Osteocyte (in vitro differentiated cells): ENCODE results near the gene DNAJC1. TPM values are rescaled to one million over a fixed set of nuclear protein-coding genes. Genes with fewer than 3 reads are reported as not detected.
"Not testable (repeated sequence)": the region's sequence is repeated elsewhere in the genome, so short reads cannot be mapped to it uniquely, and the experiment has no call there.

ENCODE experiments used
- DNase-seq: peaks from one replicate; pipeline ENCODE4 v3.0.0; 2021; ENCODE audit warnings: mixed read lengths; ENCODE audit not compliant: unreplicated experiment; ENCODE audit errors: extremely low spot score
- H3K27ac Mint-ChIP-seq: one replicate; pipeline ENCODE4 v1.8.0; 2021; ENCODE audit warnings: mild to moderate bottlenecking, mixed read lengths; ENCODE audit not compliant: unreplicated experiment
- H3K27me3 Mint-ChIP-seq: one replicate; pipeline ENCODE4 v1.8.0; 2021; ENCODE audit warnings: mixed read lengths; ENCODE audit not compliant: unreplicated experiment
- H3K36me3 Mint-ChIP-seq: one replicate; pipeline ENCODE4 v1.8.0; 2021; ENCODE audit warnings: mixed read lengths; ENCODE audit not compliant: unreplicated experiment
- H3K4me1 Mint-ChIP-seq: one replicate; pipeline ENCODE4 v1.8.0; 2021; ENCODE audit warnings: mixed read lengths; ENCODE audit not compliant: unreplicated experiment
- H3K4me3 Mint-ChIP-seq: one replicate; pipeline ENCODE4 v1.8.0; 2021; ENCODE audit warnings: mild to moderate bottlenecking, moderate library complexity, mixed read lengths; ENCODE audit not compliant: unreplicated experiment
- H3K9me3 Mint-ChIP-seq: one replicate; pipeline ENCODE4 v1.8.0; 2021; ENCODE audit warnings: mixed read lengths; ENCODE audit not compliant: unreplicated experiment
- total RNA-seq: library from RNA; stranded (reverse); gene quantifications from 2 replicates; pipeline ENCODE4 v1.2.1, GENCODE V29; 2021
- TF ChIP-seq, protein P1 (sequence below): fragments of 200-600 bp; sonication (generic); IDR thresholded peaks from 2 replicates; pipeline ENCODE4 v1.5.0; 2021; ENCODE audit warnings: antibody characterized with exemption, mild to moderate bottlenecking, moderate library complexity

DNAJC1 gene
- total RNA-seq, 1 donor from 2014 or later: 38.4 TPM

DNA sequence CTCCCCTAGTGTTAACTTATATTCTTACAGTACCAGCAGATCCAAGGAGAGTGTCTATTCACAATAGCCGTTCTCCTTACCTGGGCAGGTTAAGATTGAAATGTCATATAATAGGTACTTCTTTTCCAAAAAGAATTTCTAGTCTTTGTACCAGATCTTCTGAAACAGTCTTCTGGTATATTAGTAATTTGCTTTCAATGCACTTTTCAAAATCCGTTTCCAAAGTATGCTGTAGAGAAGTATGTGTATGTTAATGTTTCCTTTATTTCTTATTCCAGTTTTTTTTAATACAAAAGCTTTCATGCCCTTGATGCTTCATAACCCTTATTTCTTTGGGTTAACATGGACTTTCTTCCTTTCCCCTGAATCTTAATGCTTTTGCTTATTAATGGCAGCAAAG lies 281.3 kb downstream of the DNAJC1 start:
- TF ChIP-seq, protein P1, sequence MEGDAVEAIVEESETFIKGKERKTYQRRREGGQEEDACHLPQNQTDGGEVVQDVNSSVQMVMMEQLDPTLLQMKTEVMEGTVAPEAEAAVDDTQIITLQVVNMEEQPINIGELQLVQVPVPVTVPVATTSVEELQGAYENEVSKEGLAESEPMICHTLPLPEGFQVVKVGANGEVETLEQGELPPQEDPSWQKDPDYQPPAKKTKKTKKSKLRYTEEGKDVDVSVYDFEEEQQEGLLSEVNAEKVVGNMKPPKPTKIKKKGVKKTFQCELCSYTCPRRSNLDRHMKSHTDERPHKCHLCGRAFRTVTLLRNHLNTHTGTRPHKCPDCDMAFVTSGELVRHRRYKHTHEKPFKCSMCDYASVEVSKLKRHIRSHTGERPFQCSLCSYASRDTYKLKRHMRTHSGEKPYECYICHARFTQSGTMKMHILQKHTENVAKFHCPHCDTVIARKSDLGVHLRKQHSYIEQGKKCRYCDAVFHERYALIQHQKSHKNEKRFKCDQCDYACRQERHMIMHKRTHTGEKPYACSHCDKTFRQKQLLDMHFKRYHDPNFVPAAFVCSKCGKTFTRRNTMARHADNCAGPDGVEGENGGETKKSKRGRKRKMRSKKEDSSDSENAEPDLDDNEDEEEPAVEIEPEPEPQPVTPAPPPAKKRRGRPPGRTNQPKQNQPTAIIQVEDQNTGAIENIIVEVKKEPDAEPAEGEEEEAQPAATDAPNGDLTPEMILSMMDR: no peak
- no peaks in the 10 kb centered on the region for H3K9me3 Mint-ChIP-seq
- no peak for DNase-seq
- H3K36me3 Mint-ChIP-seq: peaks cover 9% of the 10 kb centered on the region
- no peak overlapping the region for H3K27ac Mint-ChIP-seq
- peaks cover 39% of the 10 kb centered on the region for H3K4me1 Mint-ChIP-seq
- H3K27me3 Mint-ChIP-seq: no peaks in the 10 kb centered on the region
- no peak overlapping the region for H3K4me3 Mint-ChIP-seq

DNA sequence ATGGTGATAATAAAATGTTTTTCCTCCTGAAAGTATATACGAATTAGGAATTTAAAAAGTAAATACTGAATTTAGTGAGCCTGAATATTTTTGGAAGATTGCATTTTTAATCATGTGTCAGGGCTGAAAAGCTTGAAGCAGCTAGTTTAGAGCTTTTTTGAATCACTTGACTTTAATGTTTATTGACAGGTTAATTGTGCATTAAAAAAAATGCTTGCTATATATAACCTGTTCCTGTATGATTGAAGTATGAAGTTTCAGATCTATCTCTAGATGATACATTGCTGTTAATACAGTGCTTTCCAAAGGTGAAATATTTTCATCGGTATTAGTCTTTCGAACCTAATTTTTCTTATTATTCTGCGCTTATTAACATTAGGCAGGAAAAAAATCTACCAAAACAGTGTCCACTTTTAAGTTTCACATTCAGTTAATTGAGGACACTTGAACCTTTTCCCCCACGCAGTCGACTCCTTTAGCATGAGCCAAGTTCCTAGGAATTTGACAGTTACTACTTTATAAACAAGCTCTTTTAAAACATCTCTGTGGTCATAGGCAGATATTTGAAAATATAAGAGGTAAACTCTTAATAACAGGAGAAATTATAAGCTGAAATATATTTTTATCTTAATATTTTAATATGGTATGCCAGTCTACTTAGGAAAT lies 282.4 kb downstream of the DNAJC1 start:
- TF ChIP-seq, protein P1: no peak
- Mint-ChIP-seq H3K4me1 (peaks cover 31% of the 10 kb centered on the region), H3K27ac (no peak overlapping the region), H3K27me3 (no peaks in the 10 kb centered on the region), H3K4me3 (no peak overlapping the region), H3K36me3 (peaks cover 9% of the 10 kb centered on the region), H3K9me3 (no peaks in the 10 kb centered on the region)
- no peak for DNase-seq

DNA sequence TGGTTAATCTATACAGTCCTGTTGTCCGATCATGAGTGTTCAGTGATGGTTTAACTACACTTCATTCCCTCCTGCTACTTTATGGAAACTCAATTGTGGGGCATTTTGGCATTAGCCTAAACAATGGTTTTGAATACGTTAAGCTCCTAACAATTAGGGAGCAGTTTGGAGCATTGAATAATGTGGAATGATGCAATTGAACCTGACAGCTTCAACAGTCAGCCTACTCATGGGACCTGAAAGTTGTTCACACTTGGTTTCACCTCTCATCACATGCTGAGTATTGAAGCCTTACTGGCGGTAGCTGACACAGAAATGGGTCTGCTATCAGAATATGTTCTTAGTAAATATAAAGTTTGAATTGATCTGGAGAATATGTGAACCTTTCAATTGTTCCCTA lies 283.4 kb downstream of the DNAJC1 start:
- Mint-ChIP-seq H3K9me3 (no peaks in the 10 kb centered on the region), H3K27ac (no peak overlapping the region), H3K4me1 (peaks cover 36% of the 10 kb centered on the region), H3K36me3 (peaks cover 11% of the 10 kb centered on the region), H3K4me3 (no peak overlapping the region), H3K27me3 (no peaks in the 10 kb centered on the region)
- no peak for DNase-seq
- TF ChIP-seq, protein P1: no peak

DNA sequence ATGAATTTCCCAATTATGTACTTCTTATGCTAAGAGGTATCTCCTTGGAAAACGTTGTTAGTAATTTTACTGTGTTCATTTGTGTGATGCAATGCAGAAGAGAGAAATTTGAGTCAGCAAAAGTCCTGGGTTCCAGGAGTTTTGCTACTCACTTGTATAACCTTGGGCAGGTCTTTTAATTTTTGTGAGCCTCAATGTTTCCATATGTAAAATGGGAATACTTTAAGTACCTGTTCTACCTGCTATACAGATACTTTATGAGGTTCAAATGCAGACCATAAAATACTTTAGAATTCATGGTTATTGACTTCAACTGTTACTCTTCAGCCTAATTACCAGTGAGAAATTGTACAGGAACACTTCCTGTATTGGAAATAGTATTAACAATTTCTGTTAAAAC lies 284.0 kb downstream of the DNAJC1 start:
- H3K4me3 Mint-ChIP-seq: no peak overlapping the region
- no peak for DNase-seq
- H3K27me3 Mint-ChIP-seq: no peaks in the 10 kb centered on the region
- no peak overlapping the region for H3K27ac Mint-ChIP-seq
- peaks cover 14% of the 10 kb centered on the region for H3K36me3 Mint-ChIP-seq
- peaks cover 32% of the 10 kb centered on the region for H3K4me1 Mint-ChIP-seq
- TF ChIP-seq, protein P1: no peak
- no peaks in the 10 kb centered on the region for H3K9me3 Mint-ChIP-seq

DNA sequence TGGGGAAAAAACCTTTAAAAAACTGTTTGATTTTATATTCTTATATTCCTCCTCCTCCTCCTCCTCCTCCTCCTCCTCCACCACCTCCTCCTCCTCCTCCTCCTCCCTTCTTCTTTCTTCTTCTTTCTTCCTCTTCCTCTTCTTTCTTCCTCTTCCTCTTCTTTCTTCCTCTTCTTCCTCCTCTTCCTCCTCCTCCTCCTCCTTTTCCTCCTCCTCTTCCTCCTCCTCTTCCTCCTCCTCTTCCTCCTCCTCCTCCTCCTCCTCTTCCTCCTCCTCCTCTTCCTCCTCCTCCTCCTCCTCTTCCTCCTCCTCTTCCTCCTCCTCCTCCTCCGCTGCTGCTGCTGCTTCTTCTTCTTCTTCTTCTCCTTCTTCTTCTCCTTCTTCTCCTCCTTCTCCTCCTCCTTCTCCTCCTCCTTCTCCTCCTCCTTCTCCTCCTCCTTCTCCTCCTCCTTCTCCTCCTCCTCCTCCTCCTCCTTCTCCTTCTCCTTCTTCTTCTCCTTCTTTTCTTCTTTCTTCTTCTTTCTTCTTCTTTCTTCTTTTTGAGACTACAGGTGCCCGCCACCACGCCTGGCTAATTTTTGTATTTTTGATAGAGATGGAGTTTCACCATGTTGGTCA lies 286.0 kb downstream of the DNAJC1 start:
- H3K4me1 Mint-ChIP-seq: peaks cover 28% of the 10 kb centered on the region
- not testable (repeated sequence) for H3K9me3 Mint-ChIP-seq, H3K4me3 Mint-ChIP-seq, H3K27ac Mint-ChIP-seq, H3K27me3 Mint-ChIP-seq, DNase-seq
- peaks cover 28% of the 10 kb centered on the region for H3K36me3 Mint-ChIP-seq
